Measurements from ENCODE around the gene KDM5B. TPM values are rescaled to one million over a fixed set of nuclear protein-coding genes. Genes with fewer than 3 reads are reported as not detected.

Gene KDM5B
- total and polyA plus RNA-seq, 2 experiments from 2014 or later, result 175 to 202 TPM

DNA sequence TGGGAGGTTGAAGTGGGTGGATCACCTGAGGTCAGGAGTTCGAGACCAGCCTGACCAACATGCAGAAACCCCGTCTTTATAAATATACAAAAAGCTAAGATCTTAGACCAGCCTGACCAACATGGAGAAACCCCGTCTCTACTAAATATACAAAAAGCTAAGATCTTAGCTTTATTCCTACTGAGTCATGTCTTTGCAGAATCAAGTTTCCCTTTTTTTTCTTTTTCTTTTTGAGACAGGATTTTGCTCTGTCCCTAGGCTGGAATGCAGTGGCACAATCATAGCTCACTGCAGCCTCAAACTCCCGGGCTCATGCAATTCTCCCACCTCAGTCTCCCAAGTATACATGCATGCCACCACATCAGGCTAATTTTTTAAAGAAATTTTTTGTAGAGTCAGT is 21.4 kb downstream of the KDM5B start:
- peaks cover 12% of the 10 kb centered on the region for H3K4me1 ChIP-seq (ENCODE audit: insufficient read depth)
- no peak overlapping the region for H3K4me3 ChIP-seq
- peaks cover 5% of the 10 kb centered on the region; the same call in 1 of the 2 replicates for H3F3A ChIP-seq (replicated peaks; ENCODE audit: low read depth)
- H3K27ac ChIP-seq (ENCODE audit: low read depth), result no peak overlapping the region
- H3K9me3 Mint-ChIP-seq, result no peaks in the 10 kb centered on the region
- no peak overlapping the region for H3K4me3 Mint-ChIP-seq
- H3K27ac Mint-ChIP-seq, result no peak overlapping the region
- no peak overlapping the region for H2AFZ ChIP-seq
- no peak for DNase-seq (ENCODE audit: low spot score)
- H3K4me1 Mint-ChIP-seq, result peaks cover 12% of the 10 kb centered on the region
- H3K27me3 Mint-ChIP-seq (ENCODE audit: insufficient read depth, low read depth, poor library complexity), result peaks cover 2% of the 10 kb centered on the region
- no peaks in the 10 kb centered on the region for H3K9me2 ChIP-seq (ENCODE audit: insufficient read depth)
- no peaks in the 10 kb centered on the region for H3K27me3 ChIP-seq (ENCODE audit: insufficient read depth)
- peaks cover 100% of the 10 kb centered on the region for H3K79me2 ChIP-seq (replicated peaks; ENCODE audit: insufficient read depth)
- no peak overlapping the region for H3K4me2 ChIP-seq
- TF ChIP-seq CTCF (conservative IDR thresholded peaks at IDR 0.05; ENCODE audit: low read depth in 2 of 2) (no peak), EZH2phosphoT487 (IDR thresholded peaks at IDR 0.05; ENCODE audit: unreplicated experiment) (no peak), CREB1 (CRISPR knock-in tag; IDR thresholded peaks at IDR 0.05; ENCODE audit: low read depth) (no peak), JUNB (IDR thresholded peaks at IDR 0.05; ENCODE audit: unreplicated experiment) (no peak), ZNF462 (CRISPR knock-in tag; IDR thresholded peaks at IDR 0.05) (no peak), REST (IDR thresholded peaks at IDR 0.05; ENCODE audit: unreplicated experiment) (no peak), POLR2AphosphoS5 (IDR thresholded peaks at IDR 0.05; ENCODE audit: low read depth) (no peak)
- H4K20me1 ChIP-seq (replicated peaks; ENCODE audit: insufficient read depth), result peaks cover 83% of the 10 kb centered on the region
- H3K36me3 Mint-ChIP-seq (ENCODE audit: low read depth), result peaks cover 9% of the 10 kb centered on the region
- ATAC-seq, result no peak
- no peaks in the 10 kb centered on the region for H3K36me3 ChIP-seq (ENCODE audit: insufficient read depth)
